ENCODE measurements around the gene TMTC2. TPM values are rescaled to one million over a fixed set of nuclear protein-coding genes. Genes with fewer than 3 reads are reported as not detected.

Gene TMTC2
- total and polyA plus RNA-seq, 2 donors (not counting 3 experiments of a cell fraction or from before 2014, with no cell fraction given), result 4.1 to 7.8 TPM

- Histone ChIP-seq H4K20me1 (replicated peaks; ENCODE audit: control insufficient read depth, extremely low read depth, insufficient read depth, low read length) (no peaks in the 10 kb centered on the region), H3K36me3 (ENCODE audit: control insufficient read depth in 2 of 2, extremely low read depth in 1 of 2, insufficient read depth in 2 of 2, low read length in 2 of 2) (no peaks in the 10 kb centered on the region), H3K9me1 (replicated peaks; ENCODE audit: control insufficient read depth, extremely low read depth, insufficient read depth, low read length) (no peaks in the 10 kb centered on the region), H3K9me3 (replicated peaks; ENCODE audit: control insufficient read depth, insufficient read depth, low read length) (no peaks in the 10 kb centered on the region), H3K79me2 (ENCODE audit: control insufficient read depth, insufficient read depth, low read length) (no peaks in the 10 kb centered on the region), H3K4me1 (ENCODE audit: control insufficient read depth, extremely low read depth, insufficient read depth, low read length) (no peaks in the 10 kb centered on the region), H3K4me3 (replicated peaks in 1 of 3; ENCODE audit: insufficient read depth in 1 of 3, low read depth in 1 of 3, low read length in 3 of 3) (no peak overlapping the region), H3K9ac (replicated peaks; ENCODE audit: extremely low read depth, insufficient read depth, low read length) (no peak overlapping the region), H3K27me3 (ENCODE audit: control insufficient read depth in 2 of 2, insufficient read depth in 2 of 2, low read length in 2 of 2) (no peaks in the 10 kb centered on the region), H2AFZ (ENCODE audit: low read depth, low read length) (no peak overlapping the region), H3K27ac (ENCODE audit: insufficient read depth, low read depth, low read length) (no peak overlapping the region), H3K4me2 (ENCODE audit: insufficient read depth, low read length) (no peak overlapping the region)
- ChIA-PET POLR2A (no interaction called here), CTCF (no interaction called here)
- FAIRE-seq (no peak), DNase-seq (ENCODE audit: low read depth, low spot score) (no peak)
- BruUV-seq (replicated peaks), result no TSS peak
- dilution Hi-C loops (cut with MboI; ENCODE audit: extremely low pct_ligation_motif_present, low sequenced_read_pairs), result no loop called here
- no peak for TF ChIP-seq MAX (IDR thresholded peaks at IDR 0.05; ENCODE audit: insufficient read depth, insufficient read length)
- intact Hi-C loops (cut with micrococcal nuclease), result no loop called here
Observed at GRCh38 chr12:83128540-83128939, 441.8 kb downstream of the TMTC2 start.

- no peak overlapping the region for H3K27ac ChIP-seq (ENCODE audit: insufficient read depth, low read depth, low read length)
- H3K79me2 ChIP-seq (ENCODE audit: control insufficient read depth, insufficient read depth, low read length), result no peaks in the 10 kb centered on the region
- BruUV-seq (replicated peaks), result no TSS peak
- DNase-seq (ENCODE audit: low read depth, low spot score), result no peak
- intact Hi-C loops (cut with micrococcal nuclease), result no loop called here
- CTCF ChIA-PET, result no interaction called here
- TF ChIP-seq JUN (IDR thresholded peaks at IDR 0.05; ENCODE audit: borderline replicate concordance, insufficient read depth, insufficient read length, low read depth) (no peak), POLR2AphosphoS5 (IDR thresholded peaks at IDR 0.05; ENCODE audit: insufficient read depth, low read depth, low read length) (no peak), GATA2 (IDR thresholded peaks at IDR 0.05; ENCODE audit: insufficient read depth, insufficient read length, low read depth, low read length) (no peak), EZH2 (IDR thresholded peaks at IDR 0.05; ENCODE audit: borderline replicate concordance, low read depth, low read length, severe bottlenecking) (no peak), CTCF (IDR thresholded peaks at IDR 0.05; ENCODE audit: extremely low read depth in 1 of 2, insufficient read depth in 1 of 2, low read depth in 1 of 2, low read length in 2 of 2) (no peak), MAX (IDR thresholded peaks at IDR 0.05; ENCODE audit: insufficient read depth, insufficient read length) (no peak), MYC (IDR thresholded peaks at IDR 0.05; ENCODE audit: low read depth, low read length) (no peak), POLR2A (IDR thresholded peaks at IDR 0.05; ENCODE audit: low read depth, low read length) (no peak)
- H3K4me2 ChIP-seq (ENCODE audit: insufficient read depth, low read length), result no peak overlapping the region
- H3K4me1 ChIP-seq (ENCODE audit: control insufficient read depth, extremely low read depth, insufficient read depth, low read length), result no peaks in the 10 kb centered on the region
- dilution Hi-C loops (cut with MboI; ENCODE audit: extremely low pct_ligation_motif_present, low sequenced_read_pairs), result no loop called here
- H2AFZ ChIP-seq (ENCODE audit: low read depth, low read length), result no peak overlapping the region
- no peak overlapping the region for H3K4me3 ChIP-seq (replicated peaks in 1 of 3; ENCODE audit: insufficient read depth in 1 of 3, low read depth in 1 of 3, low read length in 3 of 3)
- no peaks in the 10 kb centered on the region for H3K27me3 ChIP-seq (ENCODE audit: control insufficient read depth in 2 of 2, insufficient read depth in 2 of 2, low read length in 2 of 2)
- no peaks in the 10 kb centered on the region for H4K20me1 ChIP-seq (replicated peaks; ENCODE audit: control insufficient read depth, extremely low read depth, insufficient read depth, low read length)
- H3K9me3 ChIP-seq (replicated peaks; ENCODE audit: control insufficient read depth, insufficient read depth, low read length), result no peaks in the 10 kb centered on the region
- no peak overlapping the region for H3K9ac ChIP-seq (replicated peaks; ENCODE audit: extremely low read depth, insufficient read depth, low read length)
- H3K36me3 ChIP-seq (ENCODE audit: control insufficient read depth in 2 of 2, extremely low read depth in 1 of 2, insufficient read depth in 2 of 2, low read length in 2 of 2), result no peaks in the 10 kb centered on the region
- no peaks in the 10 kb centered on the region for H3K9me1 ChIP-seq (replicated peaks; ENCODE audit: control insufficient read depth, extremely low read depth, insufficient read depth, low read length)
- no peak for FAIRE-seq
- POLR2A ChIA-PET, result no interaction called here
Observed at GRCh38 chr12:83130178-83130577, 443.5 kb downstream of the TMTC2 start.
